PC-3 (cell line): ENCODE data around the gene SYNE4. TPM values are rescaled to one million over a fixed set of nuclear protein-coding genes. Genes with fewer than 3 reads are reported as not detected.
A peak's percentile ranks its signal among the peaks of the same experiment; 100 is the strongest.

Experiments used
- ATAC-seq: fragments of 200-7000 bp; cut with Tn5 transposase; 2 replicates; pipeline ENCODE4 v1.9.1; 2020; ENCODE audit warnings: mild to moderate bottlenecking, moderate library complexity
- Bru-seq: library from RNA; stranded (reverse); fragments of 400-500 nt; gene quantifications from one replicate; lab custom pipeline; 2021; lab: Mats Ljungman, UMichigan
- BruChase-seq, 2 experiments: library from RNA; stranded (reverse); fragments of 400-500 nt; gene quantifications; one replicate each; lab custom pipeline; 2021; lab: Mats Ljungman, UMichigan
- BruUV-seq: library from RNA; stranded (reverse); fragments of 400-500 nt; replicated peaks from 2 replicates; lab custom pipeline; 2021; lab: Mats Ljungman, UMichigan
- CTCF ChIA-PET: fragments of 300-600 bp; sonication (Branson Sonifier 250); formaldehyde crosslinking; loops from one replicate; lab custom pipeline; 2022; ENCODE audit warnings: antibody characterized with exemption; lab: Charles Lee
- POLR2A ChIA-PET: fragments of 300-600 bp; sonication (Branson Sonifier 250); formaldehyde crosslinking; loops from one replicate; lab custom pipeline; 2022; ENCODE audit warnings: antibody characterized with exemption; ENCODE audit not compliant: unreplicated experiment; lab: Charles Lee
- DNase-seq: peaks from one replicate; pipeline ENCODE4 v3.0.0-alpha.2; 2015
- H2AFZ ChIP-seq: fragments of 300-600 bp; sonication (generic); 2 replicates; pipeline ENCODE4 v1.6.0; 2016; ENCODE audit warnings: antibody characterized with exemption, low read length
- H3F3A ChIP-seq: fragments of 300-600 bp; sonication (generic); one replicate; pipeline ENCODE4 v1.6.0; 2017; ENCODE audit warnings: antibody characterized with exemption, low read length, control low read depth, mild to moderate bottlenecking; ENCODE audit not compliant: unreplicated experiment
- H3K27ac ChIP-seq: fragments of 300-600 bp; sonication (generic); 2 replicates; pipeline ENCODE4 v1.5.1; 2016; ENCODE audit warnings: mild to moderate bottlenecking, low read length
- H3K27me3 ChIP-seq: fragments of 300-600 bp; sonication (generic); 2 replicates; pipeline ENCODE4 v1.6.1; 2016; ENCODE audit warnings: low read length, mixed read lengths
- H3K36me3 ChIP-seq: fragments of 300-600 bp; sonication (generic); 2 replicates; pipeline ENCODE4 v1.6.1; 2016; ENCODE audit warnings: low read depth, mixed run types, low read length, mixed read lengths
- H3K4me1 ChIP-seq: fragments of 300-600 bp; sonication (generic); 2 replicates; pipeline ENCODE4 v1.5.1; 2016; ENCODE audit warnings: low read length; ENCODE audit not compliant: insufficient read depth
- H3K4me2 ChIP-seq: fragments of 300-600 bp; sonication (generic); 2 replicates; pipeline ENCODE4 v1.6.0; 2016; ENCODE audit warnings: low read length
- H3K4me3 ChIP-seq: fragments of 300-600 bp; sonication (generic); 2 replicates; pipeline ENCODE4 v1.5.1; 2016; ENCODE audit warnings: mild to moderate bottlenecking, low read length, mixed read lengths
- H3K79me2 ChIP-seq: fragments of 300-600 bp; sonication (generic); 2 replicates; pipeline ENCODE4 v1.6.1; 2017; ENCODE audit warnings: low read length, mixed read lengths
- H3K9ac ChIP-seq: fragments of 300-600 bp; sonication (generic); 2 replicates; pipeline ENCODE4 v1.6.0; 2016; ENCODE audit warnings: mild to moderate bottlenecking, low read length
- H3K9me2 ChIP-seq: fragments of 300-600 bp; sonication (generic); replicated peaks from 2 replicates; pipeline ENCODE4 v1.6.1; 2016; ENCODE audit warnings: mixed run types, low read length, mixed read lengths
- H3K9me3 ChIP-seq: fragments of 300-600 bp; sonication (generic); 2 replicates; pipeline ENCODE4 v1.6.1; 2016; ENCODE audit warnings: low read length, mixed read lengths
- H4K20me1 ChIP-seq: fragments of 300-600 bp; sonication (generic); 2 replicates; pipeline ENCODE4 v1.6.1; 2016; ENCODE audit warnings: low read length, mixed read lengths
- EZH2 ChIP-seq: fragments of 300-600 bp; sonication (generic); IDR thresholded peaks from one replicate; pipeline ENCODE4 v1.6.1; 2017; ENCODE audit warnings: antibody characterized with exemption, mild to moderate bottlenecking, low read length; ENCODE audit not compliant: unreplicated experiment
- EZH2phosphoT487 ChIP-seq: fragments of 300-600 bp; sonication (generic); IDR thresholded peaks from 2 replicates; pipeline ENCODE4 v1.6.1; 2018; ENCODE audit warnings: mild to moderate bottlenecking, antibody characterized with exemption, low read length, borderline replicate concordance
- intact Hi-C: fragments of 100-400 bp; cut with micrococcal nuclease; formaldehyde crosslinking; loops from 2 replicates; pipeline ENCODE4 v1.9.0; 2023
- long read RNA-seq: library from polyadenylated mRNA; unstranded; transcript quantifications from one replicate; pipeline ENCODE4 v2.0.0, GENCODE V29; 2021; ENCODE audit not compliant: unreplicated experiment
- total RNA-seq: library from RNA; depleted of rRNA; stranded (reverse); fragments of >200 nt; gene quantifications from 2 replicates; pipeline ENCODE4 v1.2.3, GENCODE V29; 2014; rRNA removed
- TF ChIP-seq, protein P1 (sequence below): fragments of 300-600 bp; sonication (generic); conservative IDR thresholded peaks from 2 replicates; pipeline ENCODE4 v1.5.1; 2017; ENCODE audit warnings: antibody characterized with exemption, low read depth, mild to moderate bottlenecking, low read length

Gene SYNE4
- total RNA-seq, result 0.77 and 1.9 TPM in 2 replicates
- percentile 27 among the genes with signal in this experiment for Bru-seq, nascent RNA
- percentile 28 among the genes with signal in this experiment for BruChase-seq, experiment 1, labeled RNA remaining after a 6-hour chase
- percentile 28 among the genes with signal in this experiment for BruChase-seq, experiment 2, labeled RNA remaining after a 2-hour chase
- long read RNA-seq, partial matches to known transcripts, result 1 of 4 reads
- long read RNA-seq, other reads (novel, unspliced or antisense), result 3 of 4 reads

- Histone ChIP-seq H3K4me3 (peak within 1 kb of the TSS; percentile 56), H4K20me1 (no peaks in the 10 kb centered on the region), H3K9me3 (no peaks in the 10 kb centered on the region), H3K9me2 (no peaks in the 10 kb centered on the region), H3K9ac (peak within 1 kb of the TSS; percentile 40; the same call in 1 of the 2 replicates), H3F3A (no peaks in the 10 kb centered on the region), H2AFZ (peak within 1 kb of the TSS; percentile 65), H3K27ac (no peak within 1 kb of the TSS), H3K4me2 (peak within 1 kb of the TSS; percentile 83), H3K36me3 (no peaks in the 10 kb centered on the region), H3K27me3 (no peaks in the 10 kb centered on the region), H3K4me1 (peaks cover 7% of the 10 kb centered on the region), H3K79me2 (peaks cover 6% of the 10 kb centered on the region)
- POLR2A ChIA-PET, result no interaction called here
- DNase-seq (peak; percentile 51), ATAC-seq (peak; percentile 64)
- TF ChIP-seq EZH2 (no peak), EZH2phosphoT487 (no peak)
- TF ChIP-seq, protein P1, sequence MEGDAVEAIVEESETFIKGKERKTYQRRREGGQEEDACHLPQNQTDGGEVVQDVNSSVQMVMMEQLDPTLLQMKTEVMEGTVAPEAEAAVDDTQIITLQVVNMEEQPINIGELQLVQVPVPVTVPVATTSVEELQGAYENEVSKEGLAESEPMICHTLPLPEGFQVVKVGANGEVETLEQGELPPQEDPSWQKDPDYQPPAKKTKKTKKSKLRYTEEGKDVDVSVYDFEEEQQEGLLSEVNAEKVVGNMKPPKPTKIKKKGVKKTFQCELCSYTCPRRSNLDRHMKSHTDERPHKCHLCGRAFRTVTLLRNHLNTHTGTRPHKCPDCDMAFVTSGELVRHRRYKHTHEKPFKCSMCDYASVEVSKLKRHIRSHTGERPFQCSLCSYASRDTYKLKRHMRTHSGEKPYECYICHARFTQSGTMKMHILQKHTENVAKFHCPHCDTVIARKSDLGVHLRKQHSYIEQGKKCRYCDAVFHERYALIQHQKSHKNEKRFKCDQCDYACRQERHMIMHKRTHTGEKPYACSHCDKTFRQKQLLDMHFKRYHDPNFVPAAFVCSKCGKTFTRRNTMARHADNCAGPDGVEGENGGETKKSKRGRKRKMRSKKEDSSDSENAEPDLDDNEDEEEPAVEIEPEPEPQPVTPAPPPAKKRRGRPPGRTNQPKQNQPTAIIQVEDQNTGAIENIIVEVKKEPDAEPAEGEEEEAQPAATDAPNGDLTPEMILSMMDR, result no peak
- no TSS peak for BruUV-seq
- CTCF ChIA-PET, result no interaction called here
- intact Hi-C loops, result no loop called here
These were observed at the start of gene SYNE4 for GRCh38 chr19:36008336-36008978. SYNE4 (minus strand) TSS chr19:36008813; CDS start chr19:36008681, 132 bp downstream.

GRCh38 chr19:36054733-36055686 lies 46.4 kb upstream of the SYNE4 start, which contains the start of gene WDR62:
WDR62 (plus strand) TSS chr19:36054897; CDS start chr19:36054972, 75 bp downstream.
- ATAC-seq (peak; percentile 77), DNase-seq (peak; percentile 84)
- Histone ChIP-seq H3K4me2 (peak within 1 kb of the TSS; percentile 96), H4K20me1 (no peaks in the 10 kb centered on the region), H3K9me2 (no peaks in the 10 kb centered on the region), H3K36me3 (no peaks in the 10 kb centered on the region; the same call in 1 of the 2 replicates), H3F3A (no peaks in the 10 kb centered on the region), H3K4me3 (peak within 1 kb of the TSS; percentile 90), H3K27ac (peak within 1 kb of the TSS; percentile 88), H3K4me1 (peaks cover 9% of the 10 kb centered on the region), H3K9me3 (no peaks in the 10 kb centered on the region), H3K79me2 (peaks cover 33% of the 10 kb centered on the region), H3K27me3 (no peaks in the 10 kb centered on the region), H2AFZ (peak within 1 kb of the TSS; percentile 91), H3K9ac (peak within 1 kb of the TSS; percentile 71)
- CTCF ChIA-PET, result interaction anchor here (1.1 kb wide), 2 partner anchors 41 to 60 kb away, joined by 3 to 5 read pairs; partner anchors contain the start of genes ALKBH6, POLR2I and TBCB
- POLR2A ChIA-PET, result no interaction called here
- TF ChIP-seq, protein P1, result no peak
- no peak for TF ChIP-seq EZH2phosphoT487
- TF ChIP-seq EZH2, result no peak
- TSS peak; percentile 49 for BruUV-seq
- intact Hi-C loops, result loop anchor here (5.0 to 10.0 kb wide), 2 partner anchors 43 to 120 kb away; partner anchors contain the start of genes ALKBH6 and LRFN3
